H9 (cell line): ENCODE measurements around the gene GPR180. TPM values are rescaled to one million over a fixed set of nuclear protein-coding genes. Genes with fewer than 3 reads are reported as not detected.

Experiments
- DNase-seq: peaks from one replicate; pipeline ENCODE4 v3.0.0-alpha.2; 2017
- H2AFZ ChIP-seq: one replicate; pipeline ENCODE4 v1.6.1; 2013; ENCODE audit warnings: mild to moderate bottlenecking, low read length, control low read depth, moderate library complexity
- H2AK5ac ChIP-seq: 2 replicates; pipeline ENCODE4 v1.6.1; 2013; ENCODE audit warnings: low read length, control low read depth, mixed read lengths; ENCODE audit not compliant: insufficient read length
- H2BK120ac ChIP-seq: one replicate; pipeline ENCODE4 v1.6.1; 2013; ENCODE audit warnings: low read depth, mild to moderate bottlenecking, low read length, control low read depth, inconsistent platforms; ENCODE audit not compliant: poor library complexity, severe bottlenecking
- H2BK12ac ChIP-seq: 2 replicates; pipeline ENCODE4 v1.6.1; 2013; ENCODE audit warnings: low read length, control low read depth, mixed read lengths, low read depth; ENCODE audit not compliant: insufficient read length
- H2BK15ac ChIP-seq: 2 replicates; pipeline ENCODE4 v1.6.1; 2013; ENCODE audit warnings: low read depth, low read length, control low read depth
- H2BK20ac ChIP-seq: one replicate; pipeline ENCODE4 v1.6.1; 2013; ENCODE audit warnings: low read depth, mild to moderate bottlenecking, low read length, control low read depth, inconsistent platforms; ENCODE audit not compliant: poor library complexity, severe bottlenecking
- H2BK5ac ChIP-seq: 2 replicates; pipeline ENCODE4 v1.6.1; 2013; ENCODE audit warnings: low read length, control low read depth, mixed read lengths; ENCODE audit not compliant: insufficient read length
- H3K14ac ChIP-seq: 2 replicates; pipeline ENCODE4 v1.6.1; 2013; ENCODE audit warnings: low read length, control low read depth; ENCODE audit not compliant: insufficient read depth
- H3K18ac ChIP-seq: 2 replicates; pipeline ENCODE4 v1.6.1; 2013; ENCODE audit warnings: low read depth, mild to moderate bottlenecking, mixed read lengths, low read length, control low read depth; ENCODE audit not compliant: insufficient read length
- H3K23ac ChIP-seq: 2 replicates; pipeline ENCODE4 v1.6.1; 2013; ENCODE audit warnings: low read length, control low read depth, mixed read lengths, low read depth; ENCODE audit not compliant: insufficient read length
- H3K23me2 ChIP-seq: 2 replicates; pipeline ENCODE4 v1.6.1; 2013; ENCODE audit warnings: low read depth, mild to moderate bottlenecking, mixed read lengths, low read length, control low read depth; ENCODE audit not compliant: insufficient read length, poor library complexity, severe bottlenecking
- H3K27ac ChIP-seq: 2 replicates; pipeline ENCODE4 v1.5.1; 2013; ENCODE audit warnings: low read length, control low read depth, mixed read lengths, low read depth; ENCODE audit not compliant: insufficient read length
- H3K27me3 ChIP-seq: 2 replicates; pipeline ENCODE4 v1.6.1; 2013; ENCODE audit warnings: low read length, control low read depth, inconsistent platforms; ENCODE audit not compliant: insufficient read depth
- H3K4ac ChIP-seq: 2 replicates; pipeline ENCODE4 v1.6.1; 2013; ENCODE audit warnings: low read depth, mild to moderate bottlenecking, control low read depth, inconsistent platforms, low read length, moderate library complexity
- H3K4me1 ChIP-seq: 2 replicates; pipeline ENCODE4 v1.6.1; 2013; ENCODE audit warnings: low read length, control low read depth, inconsistent platforms; ENCODE audit not compliant: insufficient read depth
- H3K4me2 ChIP-seq: 2 replicates; pipeline ENCODE4 v1.6.1; 2013; ENCODE audit warnings: low read length, control low read depth, mixed read lengths; ENCODE audit not compliant: insufficient read length, insufficient read depth
- H3K56ac ChIP-seq: 2 replicates; pipeline ENCODE4 v1.6.1; 2013; ENCODE audit warnings: low read depth, mild to moderate bottlenecking, mixed read lengths, low read length, control low read depth; ENCODE audit not compliant: insufficient read length
- H3K79me1 ChIP-seq: 2 replicates; pipeline ENCODE4 v1.6.1; 2013; ENCODE audit warnings: low read depth, mild to moderate bottlenecking, moderate library complexity, low read length, control low read depth, inconsistent platforms; ENCODE audit not compliant: insufficient read depth, poor library complexity, severe bottlenecking
- H3K79me2 ChIP-seq: 2 replicates; pipeline ENCODE4 v1.6.1; 2013; ENCODE audit warnings: low read length, control low read depth, inconsistent platforms; ENCODE audit not compliant: insufficient read depth
- H3K9ac ChIP-seq: 2 replicates; pipeline ENCODE4 v1.6.1; 2013; ENCODE audit warnings: low read length, control low read depth, mixed read lengths; ENCODE audit not compliant: insufficient read length; ENCODE audit errors: extremely low read depth
- H3K9me3 ChIP-seq: one replicate; pipeline ENCODE4 v1.6.1; 2013; ENCODE audit warnings: low read depth, low read length, inconsistent platforms; ENCODE audit not compliant: control insufficient read depth
- H3T11ph ChIP-seq: one replicate; pipeline ENCODE4 v1.6.1; 2013; ENCODE audit warnings: mild to moderate bottlenecking, low read length, control low read depth, inconsistent platforms
- H4K20me1 ChIP-seq: one replicate; pipeline ENCODE4 v1.6.1; 2013; ENCODE audit not compliant: control insufficient read depth, insufficient read length, insufficient read depth
- H4K5ac ChIP-seq: 2 replicates; pipeline ENCODE4 v1.6.1; 2013; ENCODE audit warnings: low read depth, mild to moderate bottlenecking, mixed read lengths, low read length, control low read depth; ENCODE audit not compliant: insufficient read length
- H4K8ac ChIP-seq: replicated peaks from 2 replicates; pipeline ENCODE4 v1.6.1; 2013; ENCODE audit warnings: low read length, control low read depth, mixed read lengths, low read depth; ENCODE audit not compliant: insufficient read length
- H4K91ac ChIP-seq: 2 replicates; pipeline ENCODE4 v1.6.1; 2013; ENCODE audit warnings: low read depth, mild to moderate bottlenecking, moderate library complexity, mixed read lengths, low read length, control low read depth; ENCODE audit not compliant: insufficient read length
- H3K27ac Mint-ChIP-seq, 3 experiments: 2 replicates in 2 of 3; 3 replicates in 1 of 3; pipeline ENCODE4 v1.8.0; 2020 to 2021; ENCODE audit warnings: mixed read lengths in 3 of 3, mild to moderate bottlenecking in 1 of 3, moderate library complexity in 1 of 3
- H3K27me3 Mint-ChIP-seq: 2 replicates; pipeline ENCODE4 v1.8.0; 2021; ENCODE audit warnings: low read depth, mild to moderate bottlenecking, moderate library complexity, mixed read lengths
- H3K36me3 Mint-ChIP-seq, 3 experiments: 2 replicates in 2 of 3; 3 replicates in 1 of 3; pipeline ENCODE4 v1.8.0; 2020 to 2021; ENCODE audit warnings: low read depth in 3 of 3, mixed read lengths in 3 of 3; ENCODE audit not compliant: insufficient read depth in 1 of 3
- H3K4me1 Mint-ChIP-seq, 2 experiments: 2 replicates each; pipeline ENCODE4 v1.8.0; 2020; ENCODE audit warnings: mixed read lengths in 2 of 2
- H3K4me3 Mint-ChIP-seq, 2 experiments: 2 replicates in 1 of 2; 3 replicates in 1 of 2; pipeline ENCODE4 v1.8.0; 2020 to 2021; ENCODE audit warnings: mild to moderate bottlenecking in 2 of 2, mixed read lengths in 2 of 2, moderate library complexity in 1 of 2
- H3K9me3 Mint-ChIP-seq, 2 experiments: 2 replicates in 1 of 2; 3 replicates in 1 of 2; pipeline ENCODE4 v1.8.0; 2020; ENCODE audit warnings: mild to moderate bottlenecking in 2 of 2, mixed read lengths in 2 of 2, moderate library complexity in 1 of 2
- WGBS: extraction: QIAGEN DNeasy Blood & Tissue Kit; methylation state at CpG from one replicate; pipeline ENCODE4 v1.1.7; 2013; ENCODE audit warnings: missing lambda C conversion rate, low lambda C conversion rate, mixed read lengths; ENCODE audit not compliant: insufficient read length; ENCODE audit errors: extremely low coverage; 5-methylcytosine and 5-hydroxymethylcytosine counted together
- total RNA-seq: library from RNA; stranded (reverse); gene quantifications from 2 replicates; pipeline ENCODE4 v1.2.1, GENCODE V29; 2021
- TF ChIP-seq, protein P1 (sequence below): fragments of 200-600 bp; sonication (generic); conservative IDR thresholded peaks from 3 replicates; pipeline ENCODE4 v1.8.0; 2021; ENCODE audit warnings: antibody characterized with exemption, mild to moderate bottlenecking

Gene GPR180
- total RNA-seq, 1 experiment from 2014 or later: 5.1 TPM

GRCh38 chr13:94569615-94570014 is 32.0 kb upstream of the GPR180 start:
- Histone ChIP-seq H3K79me1 (no peaks in the 10 kb centered on the region), H3K23me2 (no peaks in the 10 kb centered on the region), H3T11ph (no peak overlapping the region), H2AK5ac (no peak overlapping the region), H2BK12ac (no peak overlapping the region), H3K27me3 (no peaks in the 10 kb centered on the region), H2BK15ac (no peak overlapping the region), H3K4me1 (no peaks in the 10 kb centered on the region), H3K56ac (no peak overlapping the region), H3K18ac (no peak overlapping the region), H2AFZ (no peak overlapping the region), H3K23ac (no peak overlapping the region), H3K9me3 (no peaks in the 10 kb centered on the region), H3K14ac (no peak overlapping the region), H3K27ac (no peak overlapping the region), H3K9ac (no peak overlapping the region), H2BK20ac (no peak overlapping the region), H3K4me2 (no peak overlapping the region), H4K8ac (no peak overlapping the region), H2BK120ac (no peak overlapping the region), H2BK5ac (no peak overlapping the region), H4K5ac (no peak overlapping the region), H3K79me2 (no peaks in the 10 kb centered on the region; the same call in 1 of the 2 replicates), H4K91ac (no peak overlapping the region), H3K4ac (no peak overlapping the region), H4K20me1 (no peaks in the 10 kb centered on the region)
- TF ChIP-seq, protein P1, sequence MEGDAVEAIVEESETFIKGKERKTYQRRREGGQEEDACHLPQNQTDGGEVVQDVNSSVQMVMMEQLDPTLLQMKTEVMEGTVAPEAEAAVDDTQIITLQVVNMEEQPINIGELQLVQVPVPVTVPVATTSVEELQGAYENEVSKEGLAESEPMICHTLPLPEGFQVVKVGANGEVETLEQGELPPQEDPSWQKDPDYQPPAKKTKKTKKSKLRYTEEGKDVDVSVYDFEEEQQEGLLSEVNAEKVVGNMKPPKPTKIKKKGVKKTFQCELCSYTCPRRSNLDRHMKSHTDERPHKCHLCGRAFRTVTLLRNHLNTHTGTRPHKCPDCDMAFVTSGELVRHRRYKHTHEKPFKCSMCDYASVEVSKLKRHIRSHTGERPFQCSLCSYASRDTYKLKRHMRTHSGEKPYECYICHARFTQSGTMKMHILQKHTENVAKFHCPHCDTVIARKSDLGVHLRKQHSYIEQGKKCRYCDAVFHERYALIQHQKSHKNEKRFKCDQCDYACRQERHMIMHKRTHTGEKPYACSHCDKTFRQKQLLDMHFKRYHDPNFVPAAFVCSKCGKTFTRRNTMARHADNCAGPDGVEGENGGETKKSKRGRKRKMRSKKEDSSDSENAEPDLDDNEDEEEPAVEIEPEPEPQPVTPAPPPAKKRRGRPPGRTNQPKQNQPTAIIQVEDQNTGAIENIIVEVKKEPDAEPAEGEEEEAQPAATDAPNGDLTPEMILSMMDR: no peak
- Mint-ChIP-seq H3K27me3 (no peaks in the 10 kb centered on the region), H3K27ac (no peak overlapping the region), H3K36me3 (peaks cover 26 to 45% (median 38%) of the 10 kb centered on the region in 3 experiments), H3K9me3 (no peaks in the 10 kb centered on the region), H3K4me1 (no peaks in the 10 kb centered on the region), H3K4me3 (no peak overlapping the region)
- WGBS: no CpG with 5 or more reads among the region's 3 CpGs
- no peak for DNase-seq
